Fibroblast of lung (primary cell): ENCODE data around the gene SAMSN1.

Source experiments
- CTCF ChIP-seq, 2 donors: IDR thresholded peaks in 1 of 2; conservative IDR thresholded peaks in 1 of 2; 1 replicate in 1 of 2; 2 replicates in 1 of 2; pipeline ENCODE4 v1.5.1; 2011 to 2012; ENCODE audit warnings: low read length in 2 of 2, control low read depth in 1 of 2, inconsistent platforms in 1 of 2, low read depth in 1 of 2, mild to moderate bottlenecking in 1 of 2
- EZH2 ChIP-seq: IDR thresholded peaks from 2 replicates; pipeline ENCODE4 v1.5.1; 2012; ENCODE audit warnings: low read length, control low read depth, mild to moderate bottlenecking; ENCODE audit errors: missing control alignments

- TF ChIP-seq CTCF (conservative IDR thresholded peaks at IDR 0.05 in 1 of 2, IDR thresholded peaks at IDR 0.05 in 1 of 2; ENCODE audit: low read depth in 1 of 2, low read length in 2 of 2) = no peak
- TF ChIP-seq EZH2 = no peak
Observed at GRCh38 chr21:14582934-14583628, 37.0 kb upstream of the SAMSN1 start.
